HCT116 (cell line): Measurements from ENCODE around the gene KDM3B.

Experiments used
- ATF3 ChIP-seq: IDR thresholded peaks from 2 replicates; pipeline ENCODE4 v1.6.1; 2012
- EGR1 ChIP-seq: IDR thresholded peaks from 2 replicates; pipeline ENCODE4 v1.6.1; 2012; ENCODE audit warnings: low read depth
- EZH2 ChIP-seq: fragments of 200-600 bp; sonication (generic); IDR thresholded peaks from 2 replicates; pipeline ENCODE4 v1.6.1; 2017; ENCODE audit warnings: antibody characterized with exemption, mixed run types
- EZH2phosphoT487 ChIP-seq: fragments of 200-600 bp; IDR thresholded peaks from 2 replicates; pipeline ENCODE4 v1.6.1; 2018; ENCODE audit warnings: antibody characterized with exemption, borderline replicate concordance
- FOSL1 ChIP-seq: IDR thresholded peaks from 2 replicates; pipeline ENCODE4 v1.6.1; 2012; ENCODE audit warnings: low read depth
- JUND ChIP-seq: IDR thresholded peaks from 2 replicates; pipeline ENCODE4 v1.6.1; 2012
- POLR2A ChIP-seq: IDR thresholded peaks from 2 replicates; pipeline ENCODE4 v1.7.0; 2011; ENCODE audit warnings: borderline replicate concordance; ENCODE audit not compliant: insufficient read depth, insufficient read length; ENCODE audit errors: extremely low read depth
- REST ChIP-seq: IDR thresholded peaks from 2 replicates; pipeline ENCODE4 v1.6.1; 2012; ENCODE audit warnings: low read depth
- SIN3A ChIP-seq: IDR thresholded peaks from 2 replicates; pipeline ENCODE4 v1.6.1; 2012; ENCODE audit warnings: low read depth
- TCF7L2 ChIP-seq: IDR thresholded peaks from 2 replicates; pipeline ENCODE4 v1.7.0; 2011; ENCODE audit warnings: borderline replicate concordance, inconsistent platforms; ENCODE audit not compliant: insufficient read depth, insufficient read length; ENCODE audit errors: extremely low read depth
- ZNF274 ChIP-seq: fragments of 200-500 bp; sonication (Bioruptor generic); IDR thresholded peaks from 2 replicates; pipeline ENCODE4 v1.6.1; 2014; ENCODE audit warnings: mild to moderate bottlenecking, low read depth, low read length, inconsistent platforms
- TF ChIP-seq, protein P1 (sequence below), 3 experiments: fragments of 200-600 bp in 1 of 3; sonication (generic) in 1 of 3; IDR thresholded peaks in 2 of 3; conservative IDR thresholded peaks in 1 of 3; 2 replicates each; pipeline ENCODE4 v1.5.1; 2012 to 2017; ENCODE audit warnings: low read depth in 2 of 3, low read length in 2 of 3, antibody characterized with exemption in 1 of 3, borderline replicate concordance in 1 of 3, control low read depth in 1 of 3, mild to moderate bottlenecking in 1 of 3, mixed read lengths in 1 of 3, mixed run types in 1 of 3, moderate library complexity in 1 of 3; ENCODE audit not compliant: insufficient read depth in 1 of 3

- TF ChIP-seq POLR2A (no peak), ATF3 (no peak), JUND (no peak), SIN3A (no peak), REST (no peak), EZH2phosphoT487 (no peak), EGR1 (no peak), FOSL1 (no peak), TCF7L2 (no peak), ZNF274 (no peak), EZH2 (no peak)
- TF ChIP-seq, protein P1, sequence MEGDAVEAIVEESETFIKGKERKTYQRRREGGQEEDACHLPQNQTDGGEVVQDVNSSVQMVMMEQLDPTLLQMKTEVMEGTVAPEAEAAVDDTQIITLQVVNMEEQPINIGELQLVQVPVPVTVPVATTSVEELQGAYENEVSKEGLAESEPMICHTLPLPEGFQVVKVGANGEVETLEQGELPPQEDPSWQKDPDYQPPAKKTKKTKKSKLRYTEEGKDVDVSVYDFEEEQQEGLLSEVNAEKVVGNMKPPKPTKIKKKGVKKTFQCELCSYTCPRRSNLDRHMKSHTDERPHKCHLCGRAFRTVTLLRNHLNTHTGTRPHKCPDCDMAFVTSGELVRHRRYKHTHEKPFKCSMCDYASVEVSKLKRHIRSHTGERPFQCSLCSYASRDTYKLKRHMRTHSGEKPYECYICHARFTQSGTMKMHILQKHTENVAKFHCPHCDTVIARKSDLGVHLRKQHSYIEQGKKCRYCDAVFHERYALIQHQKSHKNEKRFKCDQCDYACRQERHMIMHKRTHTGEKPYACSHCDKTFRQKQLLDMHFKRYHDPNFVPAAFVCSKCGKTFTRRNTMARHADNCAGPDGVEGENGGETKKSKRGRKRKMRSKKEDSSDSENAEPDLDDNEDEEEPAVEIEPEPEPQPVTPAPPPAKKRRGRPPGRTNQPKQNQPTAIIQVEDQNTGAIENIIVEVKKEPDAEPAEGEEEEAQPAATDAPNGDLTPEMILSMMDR (IDR thresholded peaks at IDR 0.05 in 2 of 3, conservative IDR thresholded peaks at IDR 0.05 in 1 of 3; ENCODE audit: borderline replicate concordance in 1 of 3, insufficient read depth in 1 of 3, low read depth in 2 of 3, low read length in 2 of 3) = no peak
Observed at GRCh38 chr5:138425079-138425478, 72.6 kb downstream of the KDM3B start.
